Hematopoietic multipotent progenitor cell treated with erythropoietin and hydrocortisone succinate and interleukin-3 and kit ligand, for 15 days (in vitro differentiated cells): ENCODE results near the gene GUK1.

ENCODE experiments used
- DNase-seq: peaks from one replicate; pipeline ENCODE4 v3.0.0-alpha.2; 2015; ENCODE audit warnings: low spot score

The GUK1 gene

GRCh38 chr1:228163007-228163753 is 23.1 kb downstream of the GUK1 start:
- DNase-seq, result no peak

- DNase-seq, result no peak
Observed at GRCh38 chr1:228163776-228164519, 23.9 kb downstream of the GUK1 start.

- DNase-seq, result no peak
Observed at GRCh38 chr1:228164561-228165371, 24.7 kb downstream of the GUK1 start.

GRCh38 chr1:228165372-228166169 is 25.5 kb downstream of the GUK1 start, which contains the start of gene IBA57:
IBA57 (plus strand) TSS chr1:228165804; CDS start chr1:228165817, 13 bp downstream.
- peak; percentile 99 for DNase-seq

- peak; percentile 91 for DNase-seq
Observed at GRCh38 chr1:228166170-228166936, 26.3 kb downstream of the GUK1 start.

- DNase-seq, result no peak
Observed at GRCh38 chr1:228168563-228169270, 28.6 kb downstream of the GUK1 start.

- DNase-seq, result no peak
Observed at GRCh38 chr1:228169345-228169744, 29.3 kb downstream of the GUK1 start.

GRCh38 chr1:228170666-228171065 is 30.6 kb downstream of the GUK1 start:
- no peak for DNase-seq

GRCh38 chr1:228171221-228171891 is 31.3 kb downstream of the GUK1 start:
- no peak for DNase-seq

- DNase-seq, result no peak
Observed at GRCh38 chr1:228172591-228173527, 32.8 kb downstream of the GUK1 start.

GRCh38 chr1:228173528-228174481 is 33.7 kb downstream of the GUK1 start:
- peak; percentile 62 for DNase-seq

- DNase-seq, result peak; percentile 66
Observed at GRCh38 chr1:228174482-228175315, 34.6 kb downstream of the GUK1 start.

- no peak for DNase-seq
Observed at GRCh38 chr1:228175316-228176023, 35.4 kb downstream of the GUK1 start.

GRCh38 chr1:228176024-228176395 is 35.9 kb downstream of the GUK1 start:
- no peak for DNase-seq

GRCh38 chr1:228176461-228177182 is 36.5 kb downstream of the GUK1 start:
- no peak for DNase-seq
